ENCODE results near the gene SEMA3B. TPM values are rescaled to one million over a fixed set of nuclear protein-coding genes. Genes with fewer than 3 reads are reported as not detected.
A peak's percentile ranks its signal among the peaks of the same experiment; 100 is the strongest.

The SEMA3B gene
- total RNA-seq, 2 donors from 2014 or later, result 8.7 to 32.0 TPM

DNA sequence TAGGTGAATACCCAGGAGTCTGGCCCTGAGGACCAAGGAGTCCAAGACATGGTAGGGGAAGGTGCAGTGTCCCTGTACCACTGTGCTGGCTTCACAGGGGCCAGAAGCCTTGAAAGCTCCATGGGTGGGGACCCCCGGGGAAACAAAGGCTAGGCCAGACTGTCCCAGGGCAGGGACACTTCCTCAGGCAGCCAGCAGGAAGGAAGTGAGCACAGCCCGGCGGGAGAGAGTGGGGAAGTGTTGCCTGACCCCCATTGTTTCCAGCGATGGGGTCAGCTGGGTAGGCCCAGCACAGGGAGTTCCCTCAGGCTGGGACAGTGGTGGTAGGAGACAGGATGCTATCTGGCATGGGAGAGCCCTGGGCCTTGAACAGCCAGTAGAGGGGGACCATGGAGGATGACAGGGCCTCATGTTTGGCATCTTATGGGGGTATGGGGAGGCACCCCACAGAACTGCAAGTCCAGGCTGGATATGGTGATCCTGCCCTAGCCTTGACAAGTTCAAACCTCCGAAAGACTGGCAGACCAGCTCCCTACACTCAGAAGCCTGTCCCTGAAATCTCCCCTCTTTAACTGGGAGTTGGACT, 54.8 kb downstream of the SEMA3B start:
- Histone ChIP-seq H3K27me3 (replicated peaks; ENCODE audit: insufficient read depth) (no peaks in the 10 kb centered on the region), H3K36me3 (no peaks in the 10 kb centered on the region), H3K9me3 (no peaks in the 10 kb centered on the region), H3K27ac (peak overlapping the region; percentile 88 to 95), H3K4me1 (replicated peaks) (peaks cover 17% of the 10 kb centered on the region), H3K4me3 (no peak overlapping the region)
- intact Hi-C loops (cut with DNase I), result loop anchor here (2.0 to 5.0 kb wide), 2 partner anchors 63 to 86 kb away; partner anchors contain the start of gene GNAI2
- no peak for TF ChIP-seq POLR2A (IDR thresholded peaks at IDR 0.05)
- no peak for TF ChIP-seq POLR2AphosphoS5 (IDR thresholded peaks at IDR 0.05)
- no peak for TF ChIP-seq CTCF (IDR thresholded peaks at IDR 0.05)
- DNase-seq (ENCODE audit: low spot score), result no peak
- 59% methylated on average over 5 of the region's 5 CpGs for WGBS

DNA sequence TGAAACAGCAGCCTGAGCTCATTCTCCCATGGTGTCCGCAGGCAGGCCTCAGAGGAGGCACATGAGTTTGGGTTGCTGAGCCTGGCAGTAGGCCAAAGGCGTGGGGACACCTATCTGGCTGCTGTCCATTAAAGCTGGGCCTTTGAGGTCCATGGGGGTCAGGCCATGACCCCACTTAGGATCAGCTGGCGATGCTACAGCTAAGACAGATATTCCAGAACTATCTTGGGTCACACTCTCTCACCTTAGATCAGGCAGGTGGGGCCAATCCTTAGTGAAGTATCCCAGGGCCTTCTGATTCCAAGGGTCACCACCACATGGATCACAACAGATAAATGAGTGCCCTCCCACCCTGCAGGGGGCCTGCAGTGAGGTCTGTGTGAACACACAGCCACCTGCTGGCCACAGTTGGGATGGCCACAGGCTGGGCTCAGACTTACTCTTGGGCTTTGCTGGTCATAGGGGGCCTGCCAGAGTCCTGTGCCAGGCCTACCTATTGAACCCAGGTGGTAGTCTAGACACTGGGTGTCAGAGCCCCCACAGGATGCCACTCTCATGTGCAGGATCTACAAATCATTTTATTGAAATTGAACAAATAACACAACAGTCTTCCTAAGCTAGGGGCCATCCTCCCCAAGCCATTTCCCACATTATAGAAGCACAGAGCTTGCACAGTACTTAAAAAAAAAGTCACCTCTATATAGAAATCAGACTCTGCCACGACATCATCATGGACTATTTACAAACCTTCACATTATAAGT, 55.6 kb downstream of the SEMA3B start:
- no peaks in the 10 kb centered on the region for H3K27me3 ChIP-seq (replicated peaks; ENCODE audit: insufficient read depth)
- H3K27ac ChIP-seq, result peak overlapping the region; percentile 24 to 95
- H3K4me3 ChIP-seq, result no peak overlapping the region
- peak; percentile 56 for DNase-seq (ENCODE audit: low spot score)
- TF ChIP-seq CTCF (IDR thresholded peaks at IDR 0.05) (peak; percentile 69 to 91 (median 82)), POLR2AphosphoS5 (IDR thresholded peaks at IDR 0.05) (peak; percentile 31), POLR2A (IDR thresholded peaks at IDR 0.05) (no peak)
- 66% methylated on average over 3 of the region's 4 CpGs for WGBS
- H3K9me3 ChIP-seq, result no peaks in the 10 kb centered on the region
- peaks cover 17% of the 10 kb centered on the region for H3K4me1 ChIP-seq (replicated peaks)
- intact Hi-C loops (cut with DNase I), result loop anchor here (5.0 kb wide), 1 partner anchor 87 kb away; the partner anchor contains the start of gene GNAI2
- peaks cover 0 to under 1% of the 10 kb centered on the region in 2 donors for H3K36me3 ChIP-seq

- Histone ChIP-seq H3K4me3 (no peak overlapping the region), H3K36me3 (peaks cover 0 to 6% of the 10 kb centered on the region in 2 donors), H3K4me1 (replicated peaks) (peaks cover 14% of the 10 kb centered on the region), H3K27ac (peak overlapping the region in 1 of 2 donors; percentile 95), H3K9me3 (no peaks in the 10 kb centered on the region), H3K27me3 (replicated peaks; ENCODE audit: insufficient read depth) (no peaks in the 10 kb centered on the region)
- no peak for DNase-seq (ENCODE audit: low spot score)
- 85% methylated on average over 2 of the region's 2 CpGs for WGBS
- no peak for TF ChIP-seq POLR2A (IDR thresholded peaks at IDR 0.05)
- TF ChIP-seq CTCF (IDR thresholded peaks at IDR 0.05), result no peak
- TF ChIP-seq POLR2AphosphoS5 (IDR thresholded peaks at IDR 0.05), result no peak
- intact Hi-C loops (cut with DNase I), result no loop called here
Observed at GRCh38 chr3:50325113-50325480, 56.1 kb downstream of the SEMA3B start.

DNA sequence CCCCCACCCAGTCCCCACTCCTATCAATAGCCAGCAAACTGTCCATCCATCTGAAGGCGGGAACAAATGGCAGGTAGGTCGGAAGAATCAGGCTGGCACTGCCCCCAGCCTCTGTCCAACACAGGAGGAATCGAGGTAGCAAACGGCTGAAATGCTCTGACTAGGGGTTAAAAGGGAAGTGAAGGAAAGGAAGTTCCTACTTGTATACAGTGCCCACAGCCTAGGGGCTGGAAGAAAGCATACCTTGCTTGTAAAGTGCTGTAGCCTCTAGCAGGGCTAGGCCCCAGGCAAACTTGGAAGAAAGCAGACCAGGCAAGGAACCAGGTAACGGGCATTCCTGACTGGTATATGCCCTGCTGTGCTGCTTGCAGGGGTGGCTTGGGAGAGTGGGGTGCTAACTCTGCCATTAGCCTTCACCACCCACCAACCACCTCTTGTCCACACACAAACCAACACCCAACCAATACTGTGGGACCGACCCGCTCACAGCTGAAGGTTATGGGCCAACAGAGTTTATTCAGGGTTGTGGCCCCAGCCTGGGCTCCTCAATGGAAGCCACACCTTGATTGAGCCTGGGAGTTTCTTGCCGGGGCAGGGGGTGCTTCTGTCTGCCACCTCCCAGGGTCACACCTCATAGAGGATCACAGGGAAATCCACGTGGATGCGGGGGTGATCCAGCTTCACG, 56.7 kb downstream of the SEMA3B start:
- intact Hi-C loops (cut with DNase I), result no loop called here
- WGBS, result 86% methylated on average over 11 of the region's 11 CpGs
- no peaks in the 10 kb centered on the region for H3K27me3 ChIP-seq (replicated peaks; ENCODE audit: insufficient read depth)
- H3K4me1 ChIP-seq (replicated peaks), result peaks cover 9% of the 10 kb centered on the region
- no peak overlapping the region for H3K4me3 ChIP-seq
- TF ChIP-seq POLR2A (IDR thresholded peaks at IDR 0.05), result no peak
- TF ChIP-seq CTCF (IDR thresholded peaks at IDR 0.05), result no peak
- no peak for TF ChIP-seq POLR2AphosphoS5 (IDR thresholded peaks at IDR 0.05)
- H3K27ac ChIP-seq, result no peak overlapping the region
- H3K36me3 ChIP-seq, result peaks cover 0 to 11% of the 10 kb centered on the region in 2 donors
- DNase-seq (ENCODE audit: low spot score), result no peak
- no peaks in the 10 kb centered on the region for H3K9me3 ChIP-seq

Data from prostate gland (tissue), 2 donors.